Stimulated activated CD4-positive, alpha-beta T cell treated with anti-CD3 and anti-CD28 coated beads, Interleukin-12 subunit alpha, Interleukin-12 subunit beta, amount 100 ng/mL, for 24 hours (primary cell): Measurements from ENCODE around the gene OLA1.
A peak's percentile ranks its signal among the peaks of the same experiment; 100 is the strongest.

Experiments used
- DNase-seq, 2 experiments: peaks; one replicate each; pipeline ENCODE4 v3.0.0-alpha.2; 2020; ENCODE audit warnings: low read depth in 2 of 2

The OLA1 gene

GRCh38 chr2:174035981-174036742 lies 212.2 kb downstream of the OLA1 start:
- no peak for DNase-seq

GRCh38 chr2:174035117-174035635 lies 213.2 kb downstream of the OLA1 start:
- DNase-seq: no peak

DNA sequence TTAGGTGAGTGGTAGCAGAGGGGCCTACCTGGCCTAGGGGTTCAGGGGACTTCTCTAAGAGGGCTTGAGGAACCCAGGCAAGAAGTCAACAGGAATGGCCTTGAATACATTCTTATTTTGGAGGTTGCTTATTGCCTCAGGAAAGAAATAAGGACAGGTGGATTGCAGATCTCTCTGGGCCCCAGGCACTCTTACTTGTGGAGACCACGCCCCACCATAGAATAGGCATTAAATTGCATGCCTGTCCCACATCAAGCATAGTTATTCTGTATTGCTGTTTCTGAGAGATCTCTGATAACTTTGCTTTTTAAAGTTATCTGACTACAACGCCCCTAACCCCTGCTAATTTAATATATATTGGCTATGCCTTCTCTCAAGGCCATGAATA lies 215.2 kb downstream of the OLA1 start:
- no peak for DNase-seq

- no peak for DNase-seq
Observed at GRCh38 chr2:174031226-174031625, 217.1 kb downstream of the OLA1 start.

GRCh38 chr2:174028935-174029334 lies 219.4 kb downstream of the OLA1 start:
- DNase-seq: no peak

GRCh38 chr2:174027956-174028355 lies 220.4 kb downstream of the OLA1 start:
- DNase-seq: no peak

DNA sequence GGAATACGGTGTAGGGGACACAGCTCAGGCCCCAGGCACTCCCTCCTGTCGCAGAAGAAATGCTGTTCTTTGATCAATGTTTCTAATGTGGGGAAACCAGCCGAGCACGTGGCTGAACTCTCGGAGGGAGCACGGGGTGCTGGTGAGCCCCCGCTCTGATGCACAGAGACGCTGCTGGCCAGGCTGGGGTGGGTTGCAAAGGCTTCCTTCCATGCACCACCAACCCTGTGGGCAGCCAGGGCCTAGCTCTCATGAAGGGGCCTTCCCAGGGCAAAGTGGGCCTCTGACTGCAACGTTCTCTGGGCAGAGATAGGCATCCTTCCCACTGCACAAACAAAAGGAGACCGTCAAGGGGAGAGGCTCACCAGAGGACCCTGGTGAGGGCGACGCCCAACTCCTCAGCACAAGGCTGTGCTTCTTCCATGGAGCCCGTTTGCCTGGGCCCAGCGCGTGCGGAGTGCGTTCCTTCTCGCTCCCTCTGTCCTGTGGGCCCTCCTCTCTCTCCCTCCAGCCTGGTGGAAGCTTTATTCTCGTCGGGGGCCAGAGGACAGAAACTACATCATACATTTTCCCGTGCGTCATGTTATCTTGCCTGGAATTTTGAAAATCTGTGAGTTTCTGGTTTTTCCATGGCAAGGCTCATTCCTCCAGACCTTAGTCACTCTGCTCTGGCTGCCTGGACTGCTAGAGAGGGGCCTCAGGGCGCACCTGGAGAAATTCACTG lies 222.0 kb downstream of the OLA1 start:
- DNase-seq: no peak

DNA sequence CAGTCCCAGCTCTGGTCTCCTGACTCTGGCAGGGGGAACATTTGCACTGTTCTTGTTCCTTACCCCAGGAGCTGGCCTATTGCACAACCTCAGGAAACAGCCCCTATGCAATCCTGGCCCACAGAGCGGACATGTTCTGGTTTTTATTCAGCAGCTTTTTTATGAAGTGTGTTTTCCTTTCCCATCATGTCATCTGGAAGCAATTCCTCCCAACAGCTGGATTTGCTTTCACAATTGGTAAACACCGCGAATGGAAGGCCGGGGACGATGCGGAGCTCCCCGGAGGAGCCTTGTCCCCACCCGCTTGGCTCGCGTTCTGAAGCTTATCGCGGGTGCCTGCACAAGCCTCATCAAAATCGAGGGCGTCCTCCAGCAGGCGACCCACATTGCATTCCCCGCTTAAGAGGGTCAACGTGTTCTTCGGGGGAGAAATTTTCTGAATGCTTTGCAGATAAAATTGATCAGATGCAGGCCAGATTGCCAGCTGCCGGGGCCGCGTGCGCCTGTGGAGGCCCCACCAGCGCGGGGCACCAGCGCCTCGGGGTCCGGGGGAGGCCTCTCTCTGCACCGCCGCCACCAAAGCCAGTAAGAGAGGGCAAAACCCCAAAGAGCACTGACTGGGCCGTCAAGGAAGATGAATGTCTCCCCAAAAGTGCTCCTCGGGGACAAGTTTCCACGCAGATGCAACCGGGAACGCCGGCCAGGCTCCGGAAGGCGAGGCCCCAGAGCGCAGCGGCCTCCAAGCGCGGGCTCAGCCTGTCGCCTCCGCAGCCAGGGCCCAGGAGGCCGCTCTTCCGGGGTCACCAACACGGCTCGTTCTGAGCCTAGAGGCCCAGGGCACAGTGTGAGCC lies 222.8 kb downstream of the OLA1 start:
- DNase-seq: no peak

- DNase-seq: no peak
Observed at GRCh38 chr2:174024524-174025270, 223.6 kb downstream of the OLA1 start.

- DNase-seq: peak in 1 of 2 experiments; percentile 47
Observed at GRCh38 chr2:174023591-174024523, 224.5 kb downstream of the OLA1 start.
